HepG2 (cell line): ENCODE results near the gene CNPY4. TPM values are rescaled to one million over a fixed set of nuclear protein-coding genes. Genes with fewer than 3 reads are reported as not detected.

ENCODE experiments used
- BORCS8-MEF2B ChIP-seq: sonication (generic); formaldehyde crosslinking; IDR thresholded peaks from 2 replicates; pipeline ENCODE4 v1.8.0; 2022; ENCODE audit warnings: mild to moderate bottlenecking, missing genetic modification reagents
- CEBPZ ChIP-seq: IDR thresholded peaks from 2 replicates; pipeline ENCODE4 v1.6.1; 2012; ENCODE audit warnings: low read length, improper control_type of control experiment
- CREM ChIP-seq, 2 experiments: sonication (generic) in 1 of 2; formaldehyde crosslinking in 1 of 2; IDR thresholded peaks; 2 replicates each; pipeline versions ENCODE4 v1.4.0 to v1.6.1; 2016 to 2020; ENCODE audit warnings: antibody characterized with exemption in 1 of 2, mild to moderate bottlenecking in 1 of 2, missing genetic modification reagents in 1 of 2
- GABPB1 ChIP-seq: IDR thresholded peaks from 2 replicates; pipeline ENCODE4 v1.6.1; 2016; ENCODE audit warnings: mild to moderate bottlenecking, missing genetic modification reagents, moderate library complexity, missing compliant biosample characterization
- KDM2A ChIP-seq: sonication (generic); formaldehyde crosslinking; IDR thresholded peaks from 2 replicates; pipeline ENCODE4 v1.4.0; 2020; ENCODE audit warnings: low read depth, missing genetic modification reagents, borderline replicate concordance
- MAZ ChIP-seq, 2 experiments: sonication (generic) in 1 of 2; formaldehyde crosslinking in 1 of 2; IDR thresholded peaks; 2 replicates each; pipeline versions ENCODE4 v1.5.0 to v1.6.1; 2012 to 2020; ENCODE audit warnings: low read depth in 2 of 2, mild to moderate bottlenecking in 2 of 2, borderline replicate concordance in 1 of 2, improper control_type of control experiment in 1 of 2, low read length in 1 of 2, missing genetic modification reagents in 1 of 2, moderate library complexity in 1 of 2
- NCOA2 ChIP-seq: sonication (generic); formaldehyde crosslinking; IDR thresholded peaks from 2 replicates; pipeline ENCODE4 v1.8.0; 2022; ENCODE audit warnings: inconsistent platforms
- NCOR1 ChIP-seq: fragments of 200-600 bp; sonication (generic); IDR thresholded peaks from 2 replicates; pipeline ENCODE4 v1.7.0; 2017; ENCODE audit warnings: antibody characterized with exemption, low read length, borderline replicate concordance
- PHF5A ChIP-seq: IDR thresholded peaks from one replicate; pipeline ENCODE4 v1.6.1; 2018; ENCODE audit warnings: low read depth, missing genetic modification reagents; ENCODE audit not compliant: unreplicated experiment
- PLSCR1 ChIP-seq: sonication (generic); formaldehyde crosslinking; IDR thresholded peaks from 2 replicates; pipeline ENCODE4 v1.5.0; 2020; ENCODE audit warnings: missing genetic modification reagents, mild to moderate bottlenecking, borderline replicate concordance
- RARA ChIP-seq: IDR thresholded peaks from 2 replicates; pipeline ENCODE4 v1.6.1; 2016; ENCODE audit warnings: missing genetic modification reagents, missing compliant biosample characterization
- RFXAP ChIP-seq: sonication (generic); formaldehyde crosslinking; IDR thresholded peaks from 2 replicates; pipeline ENCODE4 v1.4.0; 2020; ENCODE audit warnings: missing genetic modification reagents, borderline replicate concordance
- SNRNP70 ChIP-seq: fragments of 200-400 bp; formaldehyde crosslinking; IDR thresholded peaks from 2 replicates; pipeline ENCODE4 v1.6.1; 2017; ENCODE audit warnings: mild to moderate bottlenecking, low read depth, low read length, moderate library complexity
- SP1 ChIP-seq, 2 experiments: fragments of 450-650 bp in 1 of 2; sonication (generic) in 1 of 2; formaldehyde crosslinking in 1 of 2; IDR thresholded peaks; 2 replicates each; pipeline versions ENCODE4 v1.4.0 to v1.6.1; 2016 to 2020; ENCODE audit warnings: missing genetic modification reagents in 1 of 2
- TGIF2 ChIP-seq: IDR thresholded peaks from 2 replicates; pipeline ENCODE4 v1.6.1; 2016; ENCODE audit warnings: control low read depth, missing compliant biosample characterization
- ZC3H4 ChIP-seq: sonication (generic); formaldehyde crosslinking; IDR thresholded peaks from 2 replicates; pipeline ENCODE4 v1.4.0; 2020; ENCODE audit warnings: missing genetic modification reagents, borderline replicate concordance
- ZNF207 ChIP-seq: fragments of 450-650 bp; IDR thresholded peaks from 2 replicates; pipeline ENCODE4 v1.6.1; 2016; ENCODE audit warnings: antibody characterized with exemption, borderline replicate concordance
- ZNF383 ChIP-seq: sonication (generic); formaldehyde crosslinking; IDR thresholded peaks from 2 replicates; pipeline ENCODE4 v1.4.0; 2020; ENCODE audit warnings: missing genetic modification reagents, mild to moderate bottlenecking, borderline replicate concordance
- ZNF546 ChIP-seq: sonication (generic); formaldehyde crosslinking; conservative IDR thresholded peaks from 2 replicates; pipeline ENCODE4 v1.8.1; 2023; ENCODE audit warnings: mild to moderate bottlenecking, missing genetic modification reagents
- ZNF589 ChIP-seq: sonication (generic); formaldehyde crosslinking; conservative IDR thresholded peaks from 2 replicates; pipeline ENCODE4 v1.8.0; 2022; ENCODE audit warnings: mild to moderate bottlenecking, moderate library complexity, missing genetic modification reagents
- ZNF780A ChIP-seq: sonication (generic); formaldehyde crosslinking; IDR thresholded peaks from 2 replicates; pipeline ENCODE4 v1.8.0; 2022; ENCODE audit warnings: mild to moderate bottlenecking, missing genetic modification reagents, moderate library complexity
- ZNF83 ChIP-seq: sonication (generic); formaldehyde crosslinking; IDR thresholded peaks from 2 replicates; pipeline ENCODE4 v1.4.0; 2020; ENCODE audit warnings: missing genetic modification reagents, mild to moderate bottlenecking, borderline replicate concordance
- ZNF841 ChIP-seq: sonication (generic); formaldehyde crosslinking; IDR thresholded peaks from 2 replicates; pipeline ENCODE4 v1.8.1; 2023; ENCODE audit warnings: missing genetic modification reagents, borderline replicate concordance
- ZNF878 ChIP-seq: sonication (generic); formaldehyde crosslinking; IDR thresholded peaks from 2 replicates; pipeline ENCODE4 v1.8.1; 2023; ENCODE audit warnings: mild to moderate bottlenecking, missing genetic modification reagents, moderate library complexity
- polyA plus RNA-seq, 8 experiments: library from polyadenylated mRNA; depleted of rRNA in 3 of 8; stranded (reverse) in 7 of 8; unstranded in 1 of 8; fragments of >200 nt; fragmentation: Illumina TruSeq in 4 of 8; extraction: Trizol in 4 of 8; gene quantifications; 2 replicates each; pipeline versions ENCODE4 v1.2.1 to v1.2.3, GENCODE V29; 2011 to 2016; ENCODE audit warnings: low read depth in 4 of 8, missing spikeins in 1 of 8, mixed read lengths in 1 of 8; ENCODE audit not compliant: insufficient read depth in 1 of 8
- total RNA-seq, 5 experiments: library from RNA; depleted of rRNA; stranded (reverse); fragments of >200 nt; fragmentation: Illumina TruSeq; extraction: Trizol; gene quantifications; 2 replicates each; pipeline ENCODE4 v1.2.3, GENCODE V29; 2016; ENCODE audit warnings: low read depth in 1 of 5

Gene CNPY4
- total and polyA plus RNA-seq, 2 of the 13 experiments (the other 11 are each of a cell fraction or from before 2014, with no cell fraction given) = 6.2 to 12.7 TPM

GRCh38 chr7:100158229-100159098, 39.0 kb downstream of the CNPY4 start, which contains the start of gene TRAPPC14 (continued):
- TF ChIP-seq MAZ (IDR thresholded peaks at IDR 0.05; ENCODE audit: borderline replicate concordance, low read depth, low read length) (peak; percentile 67), MAZ (CRISPR knock-in tag; IDR thresholded peaks at IDR 0.05; ENCODE audit: low read depth) (peak; percentile 76), CREM (IDR thresholded peaks at IDR 0.05) (no peak; the same call in 1 of the 2 replicates), CREM (CRISPR knock-in tag; IDR thresholded peaks at IDR 0.05) (no peak), CEBPZ (no peak), ZNF207 (no peak), RFXAP (CRISPR knock-in tag) (no peak), ZNF841 (CRISPR knock-in tag) (no peak), BORCS8-MEF2B (CRISPR knock-in tag) (no peak), ZNF83 (CRISPR knock-in tag) (no peak), NCOR1 (no peak), ZNF546 (CRISPR knock-in tag) (peak; percentile 36; the same call in 1 of the 2 replicates), PLSCR1 (CRISPR knock-in tag) (no peak), KDM2A (CRISPR knock-in tag) (peak; percentile 94), ZNF589 (no peak), GABPB1 (CRISPR knock-in tag) (peak; percentile 95), SNRNP70 (no peak), ZC3H4 (no peak), ZNF878 (no peak), ZNF780A (CRISPR knock-in tag) (no peak), RARA (CRISPR knock-in tag) (peak; percentile 37; the same call in 1 of the 2 replicates), ZNF383 (CRISPR knock-in tag) (0 out of 2 replicates have a peak, but pooled peaks have one; percentile 52), PHF5A (no peak), NCOA2 (no peak), SP1 (IDR thresholded peaks at IDR 0.05) (no peak), SP1 (CRISPR knock-in tag; IDR thresholded peaks at IDR 0.05) (peak; percentile 97), TGIF2 (CRISPR knock-in tag) (no peak)
